GM20000 (cell line): ENCODE results near the gene NHEJ1.

Source experiments
- DNase-seq: peaks from one replicate; pipeline ENCODE4 v3.0.0; 2012; ENCODE audit warnings: low spot score
- CTCF ChIP-seq: IDR thresholded peaks from 2 replicates; pipeline ENCODE4 v1.5.1; 2012; ENCODE audit warnings: mild to moderate bottlenecking, control low read depth; ENCODE audit errors: extremely low read depth, missing control alignments

Gene NHEJ1

GRCh38 chr2:219065484-219065883 is 95.1 kb downstream of the NHEJ1 start:
- no peak for TF ChIP-seq CTCF
- no peak for DNase-seq

- no peak for DNase-seq
- no peak for TF ChIP-seq CTCF
These were observed 98.5 kb downstream of the NHEJ1 start for GRCh38 chr2:219062081-219062480.

- TF ChIP-seq CTCF, result no peak
- peak; percentile 52 for DNase-seq
These were observed 99.5 kb downstream of the NHEJ1 start, which contains the start of gene IHH for GRCh38 chr2:219060821-219061791. Gene IHH, minus strand, starts transcription at chr2:219060921. Its CDS starts 454 bp downstream, at chr2:219060467.

GRCh38 chr2:219059725-219060682 is 100.6 kb downstream of the NHEJ1 start:
- DNase-seq, result peak; percentile 45
- TF ChIP-seq CTCF, result no peak

GRCh38 chr2:219059375-219059724 is 101.3 kb downstream of the NHEJ1 start:
- peak; percentile 40 for DNase-seq
- TF ChIP-seq CTCF, result no peak

GRCh38 chr2:219058541-219059374 is 101.9 kb downstream of the NHEJ1 start:
- TF ChIP-seq CTCF, result no peak
- DNase-seq, result peak; percentile 45
